Small intestine (tissue), 7 donors: ENCODE measurements around the gene VAX1. TPM values are rescaled to one million over a fixed set of nuclear protein-coding genes. Genes with fewer than 3 reads are reported as not detected.

Experiments
- DNase-seq, 2 donors: peaks; one replicate each; pipeline versions ENCODE4 v3.0.0 to v3.0.0-alpha.2; 2013
- FAIRE-seq: peaks from 2 replicates; lab custom pipeline; 2012; peaks lifted over from hg19 to GRCh38; lab: Jason Lieb, UNC
- H3K27ac ChIP-seq, 3 donors: one replicate each; pipeline ENCODE4 v1.5.1; 2013; ENCODE audit warnings: low read length in 2 of 3, mild to moderate bottlenecking in 2 of 3, control low read depth in 1 of 3, inconsistent platforms in 1 of 3, low read depth in 1 of 3, moderate library complexity in 1 of 3
- H3K27me3 ChIP-seq, 3 donors: one replicate each; pipeline ENCODE4 v1.6.1; 2013; ENCODE audit warnings: low read length in 3 of 3, inconsistent platforms in 1 of 3; ENCODE audit not compliant: control insufficient read depth in 3 of 3, insufficient read depth in 3 of 3
- H3K36me3 ChIP-seq, 3 donors: one replicate each; pipeline ENCODE4 v1.6.1; 2013; ENCODE audit warnings: low read length in 3 of 3, inconsistent platforms in 1 of 3, low read depth in 1 of 3, mild to moderate bottlenecking in 1 of 3, moderate library complexity in 1 of 3; ENCODE audit not compliant: control insufficient read depth in 3 of 3, insufficient read depth in 2 of 3
- H3K4me1 ChIP-seq, 3 donors: one replicate each; pipeline ENCODE4 v1.6.1; 2013; ENCODE audit warnings: low read length in 2 of 3, inconsistent platforms in 1 of 3, low read depth in 1 of 3, mild to moderate bottlenecking in 1 of 3, moderate library complexity in 1 of 3; ENCODE audit not compliant: control insufficient read depth in 3 of 3, insufficient read depth in 2 of 3
- H3K4me3 ChIP-seq, 3 donors: one replicate each; pipeline ENCODE4 v1.5.1; 2013; ENCODE audit warnings: low read length in 3 of 3, control low read depth in 1 of 3, inconsistent platforms in 1 of 3, low read depth in 1 of 3, mild to moderate bottlenecking in 1 of 3, moderate library complexity in 1 of 3
- H3K9me3 ChIP-seq, 2 donors: one replicate each; pipeline ENCODE4 v1.6.1; 2013; ENCODE audit warnings: low read depth in 1 of 2, low read length in 1 of 2; ENCODE audit not compliant: control insufficient read depth in 2 of 2, insufficient read depth in 1 of 2
- WGBS, 3 donors: extraction: QIAGEN DNeasy Blood & Tissue Kit; methylation state at CpG; one replicate each; pipeline ENCODE4 v1.1.7; 2013; 5-methylcytosine and 5-hydroxymethylcytosine counted together
- polyA plus RNA-seq, 4 donors: library from polyadenylated mRNA; stranded (reverse) in 3 of 4; unstranded in 1 of 4; fragments of 200-250 nt in 3 of 4; fragments of 120-200 nt in 1 of 4; gene quantifications; one replicate each; pipeline versions ENCODE4 v1.2.1 to v1.2.3, GENCODE V29; 2013
- donor health status: healthy with polysubstance abuse.
- donor health status: control.
- donor health status: control.
- donor health status: Bipolar disorder and iron deficiency.
- donor health status: healthy.

VAX1 gene
- polyA plus RNA-seq, 4 donors = not detected

- 1 to 2% (median 1%) methylated on average over 45 to 46 of the region's 46 CpGs for WGBS, 3 donors
- Histone ChIP-seq H3K27ac (no peak overlapping the region), H3K9me3 (no peaks in the 10 kb centered on the region), H3K4me1 (peaks cover 0 to 5% (median 2%) of the 10 kb centered on the region in 3 donors), H3K4me3 (peak overlapping the region in 2 of 3 donors; percentile 44 to 46), H3K27me3 (peaks cover 0 to 31% (median 6%) of the 10 kb centered on the region in 3 donors), H3K36me3 (no peaks in the 10 kb centered on the region)
- DNase-seq (peak in 1 of 2 donors; percentile 20), FAIRE-seq (no peak)
Observed at GRCh38 chr10:117175215-117175900, 37.3 kb upstream of the VAX1 start.

GRCh38 chr10:117174439-117175214 is 36.6 kb upstream of the VAX1 start:
- Histone ChIP-seq H3K9me3 (no peaks in the 10 kb centered on the region), H3K4me3 (peak overlapping the region in 2 of 3 donors; percentile 44 to 46), H3K27ac (peak overlapping the region in 1 of 3 donors; percentile 63), H3K4me1 (peaks cover 0 to 5% (median 2%) of the 10 kb centered on the region in 3 donors), H3K27me3 (peaks cover 0 to 38% (median 11%) of the 10 kb centered on the region in 3 donors), H3K36me3 (no peaks in the 10 kb centered on the region)
- WGBS, 3 donors = 1 to 7% (median 4%) methylated on average over 16 of the region's 16 CpGs
- FAIRE-seq (no peak), DNase-seq (peak; percentile 88 to 95)

GRCh38 chr10:117170244-117170643 is 32.2 kb upstream of the VAX1 start:
- FAIRE-seq = no peak
- no peak overlapping the region for H3K4me3 ChIP-seq
- peaks cover 0 to 3% of the 10 kb centered on the region in 2 donors for H3K9me3 ChIP-seq
- no peak overlapping the region for H3K27ac ChIP-seq
- peaks cover 0 to 14% (median 0%) of the 10 kb centered on the region in 3 donors for H3K4me1 ChIP-seq
- 6 to 12% (median 9%) methylated on average over 6 of the region's 6 CpGs for WGBS, 3 donors
- DNase-seq = no peak
- H3K27me3 ChIP-seq = peaks cover 13 to 77% (median 35%) of the 10 kb centered on the region in 3 donors
- H3K36me3 ChIP-seq = no peaks in the 10 kb centered on the region

GRCh38 chr10:117169480-117169879 is 31.4 kb upstream of the VAX1 start:
- Histone ChIP-seq H3K27ac (no peak overlapping the region), H3K9me3 (peaks cover 0 to 3% of the 10 kb centered on the region in 2 donors), H3K27me3 (peaks cover 13 to 85% (median 42%) of the 10 kb centered on the region in 3 donors), H3K36me3 (no peaks in the 10 kb centered on the region), H3K4me1 (peaks cover 0 to 18% (median 0%) of the 10 kb centered on the region in 3 donors), H3K4me3 (no peak overlapping the region)
- FAIRE-seq (no peak), DNase-seq (no peak)
- 4 to 15% (median 5%) methylated on average over 2 of the region's 2 CpGs for WGBS, 3 donors

- H3K9me3 ChIP-seq = peaks cover 0 to 3% of the 10 kb centered on the region in 2 donors
- DNase-seq = no peak
- no peak for FAIRE-seq
- no peak overlapping the region for H3K27ac ChIP-seq
- no peak overlapping the region for H3K4me3 ChIP-seq
- no peaks in the 10 kb centered on the region for H3K36me3 ChIP-seq
- 4 to 9% (median 4%) methylated on average over 23 to 25 of the region's 25 CpGs for WGBS, 3 donors
- H3K4me1 ChIP-seq = peaks cover 0 to 14% (median 0%) of the 10 kb centered on the region in 3 donors
- H3K27me3 ChIP-seq = peaks cover 13 to 92% (median 47%) of the 10 kb centered on the region in 3 donors
Observed at GRCh38 chr10:117168729-117169128, 30.7 kb upstream of the VAX1 start.

GRCh38 chr10:117167789-117168674 is 30.0 kb upstream of the VAX1 start:
- 2 to 6% (median 4%) methylated on average over 63 to 75 of the region's 75 CpGs for WGBS, 3 donors
- Histone ChIP-seq H3K4me3 (peak overlapping the region in 1 of 3 donors; percentile 30), H3K9me3 (peaks cover 0 to 3% of the 10 kb centered on the region in 2 donors), H3K36me3 (no peaks in the 10 kb centered on the region), H3K27ac (no peak overlapping the region), H3K27me3 (peaks cover 17 to 94% (median 49%) of the 10 kb centered on the region in 3 donors), H3K4me1 (peaks cover 0 to 20% (median 0%) of the 10 kb centered on the region in 3 donors)
- DNase-seq (peak; percentile 32 to 85), FAIRE-seq (no peak)

- FAIRE-seq (no peak), DNase-seq (no peak)
- peaks cover 0 to 21% (median 0%) of the 10 kb centered on the region in 3 donors for H3K4me1 ChIP-seq
- no peak overlapping the region for H3K4me3 ChIP-seq
- H3K9me3 ChIP-seq = peaks cover 0 to 3% of the 10 kb centered on the region in 2 donors
- no peaks in the 10 kb centered on the region for H3K36me3 ChIP-seq
- H3K27me3 ChIP-seq = peaks cover 19 to 99% (median 53%) of the 10 kb centered on the region in 3 donors
- H3K27ac ChIP-seq = no peak overlapping the region
- WGBS, 3 donors = 13 to 21% (median 14%) methylated on average over 21 of the region's 21 CpGs
Observed at GRCh38 chr10:117167346-117167788, 29.3 kb upstream of the VAX1 start.
